H7 (cell line): ENCODE results near the gene PLEKHA3. TPM values are rescaled to one million over a fixed set of nuclear protein-coding genes. Genes with fewer than 3 reads are reported as not detected.
A peak's percentile ranks its signal among the peaks of the same experiment; 100 is the strongest.

Experiments
- DNase-seq: peaks from one replicate; pipeline ENCODE4 v3.0.0; 2012
- H3K27me3 ChIP-seq: 2 replicates; pipeline ENCODE4 v1.6.0; 2011; ENCODE audit warnings: mild to moderate bottlenecking, low read length; ENCODE audit not compliant: control insufficient read depth, insufficient read depth
- H3K36me3 ChIP-seq: replicated peaks from 2 replicates; pipeline ENCODE4 v1.5.1; 2011; ENCODE audit warnings: low read length; ENCODE audit not compliant: control insufficient read depth, insufficient read depth
- H3K4me3 ChIP-seq: 2 replicates; pipeline ENCODE4 v1.5.1; 2011; ENCODE audit warnings: low read depth, mild to moderate bottlenecking, control low read depth, low read length, moderate library complexity; ENCODE audit not compliant: insufficient read depth
- total RNA-seq: library from RNA; depleted of rRNA; stranded (reverse); fragments of >200 nt; shearing (Covaris generic); gene quantifications from 2 replicates; pipeline ENCODE4 v1.2.3, GENCODE V29; 2014

The PLEKHA3 gene
- total RNA-seq, 1 experiment from 2014 or later = 2.9 TPM

DNA sequence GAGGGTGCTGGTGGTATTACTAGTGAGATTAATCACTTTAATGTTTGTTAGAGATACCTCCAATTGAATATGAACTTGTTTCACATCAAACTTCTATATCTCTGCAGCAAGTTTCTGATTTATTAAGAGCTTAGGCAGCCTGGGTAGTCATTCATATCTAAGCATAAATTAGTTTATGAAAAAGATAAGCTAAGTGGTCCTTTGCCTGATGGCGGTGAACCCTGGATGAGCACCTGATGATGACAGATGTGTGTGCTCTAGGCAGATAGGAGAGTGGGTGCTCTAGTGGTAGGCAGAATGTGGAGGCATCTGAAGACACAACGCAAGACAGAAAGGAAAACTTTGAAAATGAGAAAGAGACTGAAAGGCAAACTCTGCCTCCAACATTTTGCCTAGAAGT is 6.9 kb upstream of the PLEKHA3 start:
- DNase-seq = no peak
- no peak overlapping the region for H3K4me3 ChIP-seq
- no peaks in the 10 kb centered on the region for H3K27me3 ChIP-seq
- H3K36me3 ChIP-seq = no peaks in the 10 kb centered on the region

DNA sequence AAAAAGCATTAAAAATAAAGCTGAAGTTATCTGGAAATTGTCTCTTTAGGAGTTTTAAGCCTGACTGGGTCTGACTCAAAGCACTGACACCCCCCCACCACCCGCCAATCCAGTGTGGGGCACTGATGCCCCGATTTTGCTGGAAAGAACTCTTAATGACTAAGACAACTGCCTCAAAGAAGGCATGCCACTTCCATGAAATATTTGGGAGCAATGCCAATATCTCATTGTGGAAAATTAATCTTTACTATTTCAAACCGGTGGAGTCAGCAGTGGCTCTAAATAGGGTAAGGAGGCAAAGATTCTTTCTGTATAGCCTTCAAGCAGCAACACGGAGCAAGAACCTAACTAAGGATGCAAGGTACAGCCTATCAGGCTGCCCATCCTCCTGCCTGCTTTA is 6.3 kb upstream of the PLEKHA3 start:
- no peaks in the 10 kb centered on the region for H3K36me3 ChIP-seq
- no peak for DNase-seq
- no peaks in the 10 kb centered on the region for H3K27me3 ChIP-seq
- H3K4me3 ChIP-seq = no peak overlapping the region

DNA sequence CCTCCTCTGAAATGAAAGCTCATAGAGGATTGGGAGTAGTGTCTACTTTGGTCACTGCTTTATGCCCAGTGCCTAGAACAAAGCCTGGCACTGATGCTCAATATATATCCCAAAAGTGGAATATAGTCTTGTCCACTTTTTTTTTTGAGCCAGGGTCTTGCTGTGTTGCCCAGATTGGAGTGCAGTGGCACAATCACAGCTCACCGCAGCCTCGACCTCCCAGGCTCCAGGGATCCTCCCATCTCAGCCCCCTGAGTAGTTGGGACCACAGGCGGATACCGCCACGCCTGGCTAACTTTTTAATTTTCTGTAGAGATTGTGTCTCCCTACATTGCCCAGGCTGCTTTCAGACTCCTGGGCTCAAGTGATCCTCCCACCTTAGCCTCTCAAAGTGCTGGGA is 5.7 kb upstream of the PLEKHA3 start:
- Histone ChIP-seq H3K36me3 (no peaks in the 10 kb centered on the region), H3K4me3 (no peak overlapping the region), H3K27me3 (no peaks in the 10 kb centered on the region)
- no peak for DNase-seq

DNA sequence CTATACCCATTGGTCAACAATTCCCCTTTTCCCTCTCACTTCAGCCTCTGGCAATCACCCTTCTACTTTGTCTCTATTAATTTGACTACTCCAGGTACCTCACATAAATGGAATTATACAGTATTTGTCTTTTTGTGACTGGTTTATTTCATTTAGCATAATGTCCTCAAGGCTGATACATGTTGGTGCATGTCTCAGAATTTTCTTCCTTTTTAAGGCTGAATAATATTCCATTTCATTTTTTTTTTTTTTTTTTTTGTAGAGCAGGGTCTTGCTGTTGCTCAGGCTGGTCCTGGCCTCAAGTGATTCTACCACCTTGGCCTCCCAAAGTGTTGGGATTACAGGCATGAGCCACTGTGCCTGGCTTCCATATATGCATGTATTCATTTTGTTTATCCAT is 3.8 kb upstream of the PLEKHA3 start:
- Histone ChIP-seq H3K36me3 (no peaks in the 10 kb centered on the region), H3K4me3 (no peak overlapping the region), H3K27me3 (no peaks in the 10 kb centered on the region)
- DNase-seq = no peak

DNA sequence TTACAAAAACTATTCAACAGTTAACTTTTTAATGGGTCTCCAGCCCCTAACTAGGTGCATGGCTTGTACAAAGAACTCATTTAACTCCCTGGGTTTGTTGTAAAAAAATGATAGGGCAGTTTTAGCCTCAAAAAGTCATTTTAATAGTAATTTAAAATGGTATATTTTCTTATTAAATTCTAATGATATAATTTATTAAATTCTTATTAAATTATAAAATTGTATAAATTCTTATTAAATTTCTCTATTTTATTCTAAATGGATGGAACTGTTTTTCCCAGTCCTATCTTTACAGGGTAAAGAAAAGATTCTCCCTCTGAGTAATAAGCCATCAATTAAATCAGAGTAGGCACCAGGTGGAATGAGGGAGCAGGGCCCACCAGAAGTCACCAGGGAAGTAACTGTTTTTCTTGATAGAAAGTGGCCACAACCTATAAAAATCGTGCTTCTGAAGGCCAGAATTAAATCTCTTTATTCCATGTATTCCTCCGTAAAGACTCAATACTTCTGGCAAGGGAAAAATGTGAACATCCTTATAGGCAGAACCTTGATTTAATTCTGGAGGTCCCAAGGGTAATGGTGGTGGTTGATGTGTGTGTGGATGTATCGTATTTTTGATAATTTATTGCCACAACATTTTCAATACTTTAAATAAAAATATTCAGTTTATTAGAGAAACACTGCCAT is 2.7 kb upstream of the PLEKHA3 start:
- no peaks in the 10 kb centered on the region for H3K27me3 ChIP-seq
- H3K36me3 ChIP-seq = no peaks in the 10 kb centered on the region
- DNase-seq = no peak
- H3K4me3 ChIP-seq = peak overlapping the region; percentile 77

DNA sequence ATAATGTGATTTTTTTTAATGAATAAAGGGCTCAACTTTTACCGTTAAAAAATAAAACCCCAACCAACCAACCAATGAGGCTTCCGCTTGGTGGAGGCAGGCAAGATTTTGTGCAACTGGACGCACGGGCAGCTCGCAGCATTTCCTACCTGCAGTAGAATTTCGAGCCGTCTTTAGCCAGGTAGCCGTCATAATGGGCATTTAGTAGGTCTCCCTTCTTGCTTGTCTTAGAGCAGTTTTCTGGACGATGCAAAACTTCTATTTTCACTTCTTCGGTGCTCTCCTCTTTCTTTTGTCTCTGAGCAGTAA is 2.2 kb upstream of the PLEKHA3 start:
- no peaks in the 10 kb centered on the region for H3K27me3 ChIP-seq
- H3K36me3 ChIP-seq = no peaks in the 10 kb centered on the region
- peak; percentile 30 for DNase-seq
- peak overlapping the region; percentile 77 for H3K4me3 ChIP-seq

DNA sequence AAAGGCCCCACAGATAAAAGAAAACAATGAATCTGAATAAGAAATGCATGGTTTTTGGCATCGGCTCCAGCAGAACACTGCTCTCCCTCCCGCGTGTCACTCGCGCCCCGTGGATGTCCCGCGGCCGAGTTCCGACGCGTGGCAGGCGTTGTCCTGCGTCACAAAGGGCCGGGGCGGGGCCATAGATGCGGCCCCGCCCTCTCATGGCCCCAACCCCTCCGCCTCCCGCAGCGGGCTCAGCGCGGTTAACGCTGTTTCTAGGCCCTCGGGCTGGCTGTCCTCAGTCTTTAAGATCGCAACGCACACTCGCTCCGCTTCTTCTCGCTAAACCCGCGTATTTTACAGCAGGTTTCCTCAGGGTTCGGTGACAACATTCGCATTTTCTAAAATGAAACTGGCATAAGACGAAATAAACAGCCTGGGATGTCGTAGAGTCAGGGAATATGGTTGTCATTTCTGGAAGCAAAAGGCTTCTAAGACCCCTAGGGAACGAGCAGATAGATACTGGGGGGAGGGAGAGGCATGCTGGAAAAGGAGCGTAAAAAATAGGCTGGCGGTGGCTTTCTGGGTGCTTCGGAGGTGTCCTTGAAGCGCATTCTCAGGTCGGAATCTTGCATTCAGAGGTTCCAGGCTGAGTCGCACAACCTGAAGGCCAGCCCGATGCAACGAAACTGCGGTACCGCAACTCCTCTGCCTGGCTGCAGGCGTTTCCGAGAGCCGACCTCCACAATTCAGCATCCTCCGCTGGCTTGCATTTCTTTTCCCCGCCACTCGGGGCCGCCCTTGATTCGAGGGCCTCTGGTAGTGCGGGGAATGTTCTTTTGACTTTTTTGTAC is 1.6 kb upstream of the PLEKHA3 start, which contains the start of gene FKBP7:
FKBP7 (minus strand) TSS at position 162 of the 836 bp plus-strand sequence; CDS start at position 61, 101 bp downstream.
- DNase-seq = peak; percentile 91
- no peaks in the 10 kb centered on the region for H3K36me3 ChIP-seq
- H3K27me3 ChIP-seq = no peaks in the 10 kb centered on the region
- H3K4me3 ChIP-seq = peak within 1 kb of the TSS; percentile 77

DNA sequence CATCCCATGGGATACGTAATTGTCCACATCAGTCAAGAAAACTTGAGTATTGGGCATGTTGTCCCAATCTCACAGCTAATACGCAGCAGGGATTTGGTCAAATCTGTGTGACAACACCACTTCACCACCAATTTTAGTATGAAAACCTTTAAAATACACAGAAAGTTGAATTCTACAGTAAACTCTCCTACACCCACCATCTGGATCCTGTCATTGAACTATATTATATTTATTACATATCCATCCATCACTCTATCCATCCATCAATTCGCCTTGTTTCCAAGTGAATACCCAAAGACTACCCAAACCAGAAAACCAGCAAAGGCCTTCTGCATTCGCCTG is 1.0 kb upstream of the PLEKHA3 start:
- H3K36me3 ChIP-seq = no peaks in the 10 kb centered on the region
- no peak overlapping the region for H3K4me3 ChIP-seq
- H3K27me3 ChIP-seq = no peaks in the 10 kb centered on the region
- no peak for DNase-seq

DNA sequence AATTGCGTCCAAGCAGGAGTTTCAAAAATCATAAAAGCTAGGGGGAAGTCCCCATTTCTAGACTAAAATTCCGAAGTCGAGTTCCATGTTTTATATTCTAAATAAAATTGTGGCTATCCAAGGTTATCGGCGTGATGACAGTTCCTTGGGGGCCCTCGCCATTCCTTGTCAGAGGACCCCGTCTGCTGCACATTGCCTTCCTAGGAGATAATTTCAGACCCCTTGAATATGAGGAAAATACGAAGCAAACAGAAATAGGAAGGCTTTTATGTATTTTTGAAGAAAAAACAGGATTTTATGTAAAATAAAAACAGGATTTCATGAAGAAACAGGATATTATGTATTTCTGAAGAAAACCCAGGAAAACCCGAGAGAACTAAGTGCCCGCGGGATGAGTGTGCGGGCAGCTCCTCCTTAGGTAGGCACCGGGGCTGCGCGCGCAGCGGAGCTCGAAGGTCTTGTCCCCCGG is 465 bp upstream of the PLEKHA3 start:
- no peaks in the 10 kb centered on the region for H3K36me3 ChIP-seq
- no peak for DNase-seq
- peak overlapping the region; percentile 67 for H3K4me3 ChIP-seq
- no peaks in the 10 kb centered on the region for H3K27me3 ChIP-seq

DNA sequence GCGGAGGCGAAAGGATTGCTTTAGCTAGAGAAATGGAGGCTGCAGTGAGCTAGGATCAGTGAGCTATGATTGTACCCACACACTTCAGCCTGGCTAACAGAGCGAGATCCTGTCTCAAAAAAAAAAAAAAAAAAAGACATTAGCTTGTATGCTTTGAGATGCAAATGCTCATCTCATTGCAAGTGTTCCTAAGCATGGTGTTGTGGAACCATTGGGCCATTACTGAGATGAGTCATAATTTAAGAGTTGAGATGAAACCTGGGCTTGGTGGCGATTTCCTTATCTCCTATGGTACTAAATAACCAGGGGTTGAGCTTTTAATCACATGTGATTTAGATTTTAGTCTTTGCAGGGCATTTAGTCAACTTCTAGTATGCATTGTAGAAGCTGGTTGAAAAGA is 2.2 kb downstream of the PLEKHA3 start:
- Histone ChIP-seq H3K36me3 (no peaks in the 10 kb centered on the region), H3K4me3 (no peak overlapping the region), H3K27me3 (no peaks in the 10 kb centered on the region)
- no peak for DNase-seq

DNA sequence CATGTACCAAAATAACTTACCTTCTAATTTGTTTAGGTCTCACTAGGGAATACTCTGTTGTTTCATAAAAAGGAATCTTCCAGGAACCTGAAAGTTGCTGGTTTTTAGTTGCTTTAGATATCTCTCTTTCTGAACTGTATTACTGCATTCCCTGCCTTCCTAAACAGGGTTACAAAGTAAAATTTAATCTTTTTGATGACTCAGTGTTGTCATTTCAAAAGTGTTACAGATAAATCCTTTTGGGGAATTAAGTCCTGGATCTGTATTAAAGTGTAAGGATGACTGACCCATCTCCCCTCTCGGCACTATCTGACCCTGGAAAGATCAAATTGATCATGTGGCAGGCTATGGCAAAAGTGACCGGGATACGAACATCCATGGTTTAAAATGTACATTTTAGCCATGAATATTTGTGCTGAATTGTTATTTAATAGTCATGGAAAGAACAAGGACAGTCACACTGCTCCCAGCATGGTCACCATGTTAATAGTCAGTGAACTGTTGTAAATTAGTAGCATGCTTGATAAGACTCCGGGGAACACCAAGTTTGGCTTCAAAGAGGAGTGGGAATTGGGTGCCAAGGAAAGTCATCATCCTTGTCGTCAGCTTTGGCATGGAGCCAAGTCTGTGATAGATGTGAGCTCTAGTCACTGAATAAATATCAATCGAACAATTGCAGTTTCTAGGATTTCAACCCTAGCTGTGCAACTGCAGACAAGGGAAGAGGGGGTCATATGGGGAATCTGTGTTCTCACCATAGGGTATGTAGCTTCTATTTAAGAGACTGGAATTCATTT is 4.2 kb downstream of the PLEKHA3 start:
- Histone ChIP-seq H3K27me3 (no peaks in the 10 kb centered on the region), H3K4me3 (no peak overlapping the region), H3K36me3 (no peaks in the 10 kb centered on the region)
- no peak for DNase-seq

DNA sequence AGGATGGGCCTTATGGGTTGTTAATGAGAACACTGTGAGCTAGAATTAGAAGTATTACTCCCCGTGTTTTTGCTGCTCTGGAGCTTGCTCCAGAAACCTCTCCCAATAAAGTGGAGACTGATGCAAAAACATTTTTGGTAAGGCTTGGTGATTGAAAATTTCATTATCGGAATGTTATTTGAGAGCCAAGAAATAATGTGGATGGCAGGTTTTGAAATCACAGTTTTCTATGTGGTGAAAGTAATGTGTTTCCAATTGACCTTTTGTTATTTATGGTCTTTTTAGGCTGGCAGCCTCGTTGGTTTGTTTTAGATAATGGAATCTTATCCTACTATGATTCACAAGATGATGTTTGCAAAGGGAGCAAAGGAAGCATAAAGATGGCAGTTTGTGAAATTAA is 5.1 kb downstream of the PLEKHA3 start:
- Histone ChIP-seq H3K36me3 (no peaks in the 10 kb centered on the region), H3K27me3 (no peaks in the 10 kb centered on the region), H3K4me3 (no peak overlapping the region)
- DNase-seq = no peak

DNA sequence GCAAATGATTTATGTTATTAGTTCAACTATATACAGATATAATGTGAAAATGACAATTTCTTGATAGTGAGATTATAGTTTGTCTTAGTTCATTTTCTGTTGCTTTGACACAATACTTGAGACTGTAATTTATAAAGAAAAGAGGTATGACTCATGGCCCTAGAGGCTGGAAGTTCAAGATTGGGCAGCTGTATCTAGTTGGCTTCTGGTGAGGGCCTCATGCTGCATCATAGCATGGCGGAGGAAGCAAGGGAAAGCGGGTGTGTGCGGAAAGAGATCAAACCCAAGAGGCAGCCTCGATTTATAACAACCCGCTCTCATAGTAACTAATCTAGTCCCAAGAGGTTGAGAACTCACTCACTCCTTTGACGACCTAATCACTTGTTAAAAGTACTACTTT is 11.4 kb downstream of the PLEKHA3 start:
- Histone ChIP-seq H3K27me3 (no peaks in the 10 kb centered on the region), H3K36me3 (peaks cover 7% of the 10 kb centered on the region), H3K4me3 (no peak overlapping the region)
- no peak for DNase-seq

DNA sequence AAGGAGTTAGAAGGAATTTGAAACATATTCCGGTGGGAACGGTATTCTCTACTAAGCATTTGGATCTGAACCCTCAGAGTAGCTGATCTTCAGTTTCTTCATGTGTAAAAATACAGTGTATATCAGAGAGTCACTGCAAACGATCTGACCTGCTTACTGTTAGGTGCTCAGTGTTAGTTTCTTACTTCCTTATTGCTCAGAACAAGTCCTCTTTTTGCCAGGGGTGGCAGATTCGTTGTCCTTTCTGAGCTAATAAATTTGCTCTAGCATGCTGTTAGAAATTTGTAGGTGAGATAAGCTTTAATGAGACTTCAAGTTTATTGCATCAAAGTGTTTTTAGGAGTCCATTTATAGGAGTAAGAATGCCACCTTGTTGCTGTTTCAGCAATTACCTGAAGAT is 15.8 kb downstream of the PLEKHA3 start:
- H3K27me3 ChIP-seq = no peaks in the 10 kb centered on the region
- H3K36me3 ChIP-seq = peaks cover 7% of the 10 kb centered on the region
- DNase-seq = no peak
- no peak overlapping the region for H3K4me3 ChIP-seq

DNA sequence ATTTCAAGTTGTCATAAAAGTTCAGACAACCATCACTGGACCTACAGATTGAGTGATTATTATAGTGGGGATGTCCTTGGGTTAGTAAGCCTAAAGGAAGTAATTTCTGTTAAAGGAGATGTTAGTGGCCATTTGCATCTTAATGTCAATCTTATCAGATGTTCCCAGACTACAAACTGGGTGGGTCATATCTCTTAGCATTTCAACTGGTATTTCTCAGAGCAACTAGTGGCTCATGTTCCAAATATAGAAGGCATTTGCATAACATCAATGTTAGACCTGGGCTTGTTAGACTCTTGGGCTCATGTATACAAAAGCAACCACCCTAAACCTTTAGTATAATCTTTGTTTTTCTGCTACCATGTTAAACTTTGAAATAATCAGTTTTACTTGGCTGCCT is 17.9 kb downstream of the PLEKHA3 start:
- H3K27me3 ChIP-seq = no peaks in the 10 kb centered on the region
- DNase-seq = no peak
- no peak overlapping the region for H3K4me3 ChIP-seq
- H3K36me3 ChIP-seq = peaks cover 9% of the 10 kb centered on the region
